Measurements from ENCODE around the gene PRDX5. TPM values are rescaled to one million over a fixed set of nuclear protein-coding genes. Genes with fewer than 3 reads are reported as not detected.

The PRDX5 gene
- total RNA-seq, 2 donors from 2014 or later = 235 to 289 TPM

DNA sequence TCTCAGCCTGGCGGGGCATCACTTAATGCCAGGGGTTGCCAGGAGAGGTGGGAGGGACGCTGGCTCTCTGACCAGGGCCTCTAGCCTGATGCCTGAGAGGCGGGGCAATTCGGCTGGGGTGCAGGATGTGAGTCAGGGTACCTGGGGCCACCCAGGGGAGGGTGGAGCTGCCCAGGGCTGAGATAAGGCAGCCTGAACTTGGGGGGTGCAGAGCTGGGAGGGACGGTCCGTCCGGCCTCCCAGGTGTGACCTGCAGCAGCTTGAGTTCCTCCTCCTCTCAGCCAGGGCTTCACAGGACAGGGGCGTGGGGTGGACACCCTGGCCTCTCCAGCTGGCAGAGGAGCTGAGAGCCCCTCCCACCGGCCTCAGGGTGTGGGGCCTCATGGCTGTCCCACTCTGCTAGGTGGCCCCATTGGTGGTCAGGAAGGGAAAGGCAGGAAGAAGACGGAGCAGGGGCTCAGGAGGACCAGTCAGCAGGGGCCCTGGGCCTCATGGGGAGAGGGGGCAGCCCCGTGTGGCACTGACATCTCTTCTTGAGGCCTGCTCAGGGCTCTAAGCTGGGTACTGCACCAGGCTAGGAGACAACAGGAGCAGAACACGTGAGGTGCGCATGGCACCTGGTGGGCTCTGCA lies 40.1 kb downstream of the PRDX5 start:
- H3K9me3 Mint-ChIP-seq = no peaks in the 10 kb centered on the region
- no peak overlapping the region for H3K27ac Mint-ChIP-seq
- peak; percentile 66 for DNase-seq
- Histone ChIP-seq H3K9me3 (ENCODE audit: control insufficient read depth, low read length) (no peaks in the 10 kb centered on the region), H3K4me1 (ENCODE audit: control insufficient read depth, insufficient read depth, low read length) (peaks cover 7% of the 10 kb centered on the region), H3K4me3 (ENCODE audit: low read length) (no peak overlapping the region), H3K27ac (ENCODE audit: low read depth, low read length) (no peak overlapping the region), H3K27me3 (ENCODE audit: control insufficient read depth, insufficient read depth, low read length, poor library complexity, severe bottlenecking) (no peaks in the 10 kb centered on the region), H3K36me3 (ENCODE audit: control insufficient read depth, insufficient read depth, low read length) (peaks cover 16% of the 10 kb centered on the region), H3K9ac (ENCODE audit: extremely low read depth, low read length, poor library complexity, severe bottlenecking) (peak overlapping the region; percentile 66)
- peak overlapping the region; percentile 75 for H3K4me3 Mint-ChIP-seq
- no peaks in the 10 kb centered on the region for H3K27me3 Mint-ChIP-seq (ENCODE audit: insufficient read depth)
- peaks cover 20% of the 10 kb centered on the region for H3K36me3 Mint-ChIP-seq (ENCODE audit: low read depth)
- TF ChIP-seq, protein P1, sequence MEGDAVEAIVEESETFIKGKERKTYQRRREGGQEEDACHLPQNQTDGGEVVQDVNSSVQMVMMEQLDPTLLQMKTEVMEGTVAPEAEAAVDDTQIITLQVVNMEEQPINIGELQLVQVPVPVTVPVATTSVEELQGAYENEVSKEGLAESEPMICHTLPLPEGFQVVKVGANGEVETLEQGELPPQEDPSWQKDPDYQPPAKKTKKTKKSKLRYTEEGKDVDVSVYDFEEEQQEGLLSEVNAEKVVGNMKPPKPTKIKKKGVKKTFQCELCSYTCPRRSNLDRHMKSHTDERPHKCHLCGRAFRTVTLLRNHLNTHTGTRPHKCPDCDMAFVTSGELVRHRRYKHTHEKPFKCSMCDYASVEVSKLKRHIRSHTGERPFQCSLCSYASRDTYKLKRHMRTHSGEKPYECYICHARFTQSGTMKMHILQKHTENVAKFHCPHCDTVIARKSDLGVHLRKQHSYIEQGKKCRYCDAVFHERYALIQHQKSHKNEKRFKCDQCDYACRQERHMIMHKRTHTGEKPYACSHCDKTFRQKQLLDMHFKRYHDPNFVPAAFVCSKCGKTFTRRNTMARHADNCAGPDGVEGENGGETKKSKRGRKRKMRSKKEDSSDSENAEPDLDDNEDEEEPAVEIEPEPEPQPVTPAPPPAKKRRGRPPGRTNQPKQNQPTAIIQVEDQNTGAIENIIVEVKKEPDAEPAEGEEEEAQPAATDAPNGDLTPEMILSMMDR (conservative IDR thresholded peaks at IDR 0.05) = no peak
- WGBS, 2 experiments (ENCODE audit: insufficient coverage in 1 of 2, insufficient read length in 1 of 2) = 66 to 79% methylated on average over 6 to 13 of the region's 13 CpGs
- H3K4me1 Mint-ChIP-seq = peaks cover 15% of the 10 kb centered on the region

DNA sequence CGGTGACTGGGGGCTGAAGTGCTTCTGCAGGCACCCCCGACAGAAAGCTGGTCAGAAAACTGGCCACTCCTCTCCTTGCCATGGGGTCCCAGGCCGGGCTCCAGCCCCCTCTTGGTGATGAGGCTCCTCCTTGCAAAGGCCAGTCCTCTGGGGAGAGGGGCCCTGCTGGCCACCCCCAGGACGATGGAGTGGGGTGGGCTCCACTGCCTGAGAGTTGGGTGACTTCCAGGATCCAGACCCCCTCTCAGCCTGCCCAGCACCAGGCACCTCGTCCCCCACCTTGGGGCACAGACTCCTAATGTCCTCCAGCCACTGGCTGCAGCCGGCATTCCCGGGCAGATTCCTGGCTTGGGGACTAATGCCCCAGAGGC lies 40.6 kb downstream of the PRDX5 start:
- no peak overlapping the region for H3K27ac Mint-ChIP-seq
- peaks cover 15% of the 10 kb centered on the region for H3K4me1 Mint-ChIP-seq
- peak overlapping the region; percentile 75 for H3K4me3 Mint-ChIP-seq
- H3K36me3 Mint-ChIP-seq (ENCODE audit: low read depth) = peaks cover 24% of the 10 kb centered on the region
- Histone ChIP-seq H3K9me3 (ENCODE audit: control insufficient read depth, low read length) (no peaks in the 10 kb centered on the region), H3K9ac (ENCODE audit: extremely low read depth, low read length, poor library complexity, severe bottlenecking) (peak overlapping the region; percentile 66), H3K27me3 (ENCODE audit: control insufficient read depth, insufficient read depth, low read length, poor library complexity, severe bottlenecking) (no peaks in the 10 kb centered on the region), H3K27ac (ENCODE audit: low read depth, low read length) (no peak overlapping the region), H3K36me3 (ENCODE audit: control insufficient read depth, insufficient read depth, low read length) (peaks cover 20% of the 10 kb centered on the region), H3K4me1 (ENCODE audit: control insufficient read depth, insufficient read depth, low read length) (peaks cover 7% of the 10 kb centered on the region), H3K4me3 (ENCODE audit: low read length) (peak overlapping the region; percentile 81)
- TF ChIP-seq, protein P1 (conservative IDR thresholded peaks at IDR 0.05) = no peak
- H3K9me3 Mint-ChIP-seq = no peaks in the 10 kb centered on the region
- no peaks in the 10 kb centered on the region for H3K27me3 Mint-ChIP-seq (ENCODE audit: insufficient read depth)
- 43% methylated on average over 7 of the region's 7 CpGs; no CpG with 5 or more reads in 1 of the 2 experiments for WGBS, 2 experiments (ENCODE audit: insufficient coverage in 1 of 2, insufficient read length in 1 of 2)
- no peak for DNase-seq

DNA sequence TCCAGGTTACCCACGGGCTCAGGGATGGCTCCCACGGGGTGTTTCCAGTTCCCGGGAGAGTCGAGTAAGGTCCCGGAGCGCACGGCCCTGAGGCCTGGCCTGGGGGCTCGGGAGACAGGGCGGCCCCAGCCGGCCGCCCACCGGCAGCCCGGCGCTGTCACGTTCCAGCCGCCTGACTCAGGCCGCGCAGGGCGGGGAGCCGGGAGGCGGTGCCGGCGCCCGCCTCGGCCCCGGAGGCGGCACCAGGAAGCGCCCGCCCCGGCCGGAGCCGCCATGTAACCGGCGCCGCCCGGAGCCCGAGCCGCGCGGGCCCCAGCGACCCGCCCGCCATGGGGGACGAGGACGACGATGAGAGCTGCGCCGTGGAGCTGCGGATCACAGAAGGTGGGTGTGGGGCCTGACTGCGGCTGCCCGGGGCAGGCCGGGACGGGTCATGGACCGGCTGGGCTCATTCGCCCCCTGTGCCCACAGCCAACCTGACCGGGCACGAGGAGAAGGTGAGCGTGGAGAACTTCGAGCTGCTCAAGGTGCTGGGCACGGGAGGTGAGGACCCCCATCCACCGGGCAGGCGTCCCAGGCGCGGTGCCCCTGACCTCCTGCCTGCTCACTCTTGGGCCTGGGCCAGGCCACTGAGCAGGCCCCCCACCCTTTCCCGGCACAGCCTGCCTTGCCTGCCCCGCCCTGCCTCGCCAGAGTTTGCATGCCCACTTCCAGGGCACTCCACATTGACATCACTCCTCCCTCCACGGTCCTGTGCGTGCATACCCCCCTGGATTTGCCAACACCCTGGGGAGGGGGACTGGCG lies 41.2 kb downstream of the PRDX5 start, which contains the start of gene RPS6KA4:
TSS of gene RPS6KA4 (plus strand) at position 256 of the 805 bp plus-strand sequence. CDS start at position 330, 74 bp downstream.
- peaks cover 26% of the 10 kb centered on the region for H3K36me3 Mint-ChIP-seq (ENCODE audit: low read depth)
- H3K9me3 ChIP-seq (ENCODE audit: control insufficient read depth, low read length) = no peaks in the 10 kb centered on the region
- peak within 1 kb of the TSS; percentile 66 for H3K9ac ChIP-seq (ENCODE audit: extremely low read depth, low read length, poor library complexity, severe bottlenecking)
- H3K27me3 Mint-ChIP-seq (ENCODE audit: insufficient read depth) = no peaks in the 10 kb centered on the region
- peaks cover 7% of the 10 kb centered on the region for H3K4me1 ChIP-seq (ENCODE audit: control insufficient read depth, insufficient read depth, low read length)
- H3K4me3 Mint-ChIP-seq = peak within 1 kb of the TSS; percentile 75
- H3K27ac Mint-ChIP-seq = no peak within 1 kb of the TSS
- WGBS, 2 experiments (ENCODE audit: insufficient coverage in 1 of 2, insufficient read length in 1 of 2) = 2 to 3% methylated on average over 18 to 70 of the region's 70 CpGs
- H3K4me1 Mint-ChIP-seq = peaks cover 15% of the 10 kb centered on the region
- H3K4me3 ChIP-seq (ENCODE audit: low read length) = peak within 1 kb of the TSS; percentile 81
- H3K27ac ChIP-seq (ENCODE audit: low read depth, low read length) = no peak within 1 kb of the TSS
- DNase-seq = peak; percentile 83
- H3K36me3 ChIP-seq (ENCODE audit: control insufficient read depth, insufficient read depth, low read length) = peaks cover 26% of the 10 kb centered on the region
- TF ChIP-seq, protein P1 (conservative IDR thresholded peaks at IDR 0.05) = no peak
- no peaks in the 10 kb centered on the region for H3K27me3 ChIP-seq (ENCODE audit: control insufficient read depth, insufficient read depth, low read length, poor library complexity, severe bottlenecking)
- H3K9me3 Mint-ChIP-seq = no peaks in the 10 kb centered on the region
